CD4-positive, alpha-beta T cell (primary cell): Measurements from ENCODE around the gene HS3ST2. TPM values are rescaled to one million over a fixed set of nuclear protein-coding genes. Genes with fewer than 3 reads are reported as not detected.

Experiments
- ATAC-seq: fragments of 200-7000 bp; cut with Tn5 transposase; one replicate; pipeline ENCODE4 v1.10.0; 2022; ENCODE audit warnings: mild to moderate bottlenecking; ENCODE audit not compliant: poor library complexity
- CTCF ChIA-PET: fragments of 350-600 bp; sonication (Branson Sonifier 250); formaldehyde crosslinking; loops from one replicate; lab custom pipeline; 2021; ENCODE audit warnings: antibody characterized with exemption, inconsistent platforms; lab: Charles Lee
- POLR2A ChIA-PET: fragments of 350-600 bp; sonication (Branson Sonifier 250); formaldehyde crosslinking; loops from one replicate; lab custom pipeline; 2021; ENCODE audit warnings: antibody characterized with exemption, inconsistent platforms; lab: Charles Lee
- DNase-seq, 14 experiments: peaks; one replicate each; pipeline ENCODE4 v3.0.0-alpha.2; 2013 to 2020; ENCODE audit warnings: mixed read lengths in 2 of 14
- H3K27ac ChIP-seq, 2 donors: one replicate each; pipeline versions ENCODE4 v1.5.1 to v1.7.0; 2013; ENCODE audit warnings: low read length in 2 of 2, low read depth in 1 of 2, mild to moderate bottlenecking in 1 of 2
- H3K27me3 ChIP-seq, 2 experiments: 1 replicate in 1 of 2; 2 replicates in 1 of 2; pipeline versions ENCODE4 v1.6.1 to v1.7.0; 2013; ENCODE audit warnings: low read length in 2 of 2, control low read depth in 1 of 2, mild to moderate bottlenecking in 1 of 2, moderate library complexity in 1 of 2; ENCODE audit not compliant: insufficient read depth in 2 of 2, control insufficient read depth in 1 of 2
- H3K36me3 ChIP-seq: one replicate; pipeline ENCODE4 v1.6.1; 2013; ENCODE audit warnings: low read length, control low read depth; ENCODE audit not compliant: insufficient read depth
- H3K4me1 ChIP-seq: one replicate; pipeline ENCODE4 v1.6.1; 2013; ENCODE audit warnings: low read length, control low read depth; ENCODE audit not compliant: insufficient read depth
- H3K4me3 ChIP-seq: one replicate; pipeline ENCODE4 v1.5.1; 2013; ENCODE audit warnings: mild to moderate bottlenecking, low read length, moderate library complexity
- H3K9me3 ChIP-seq, 2 experiments: 1 replicate in 1 of 2; 2 replicates in 1 of 2; pipeline versions ENCODE4 v1.6.1 to v1.7.0; 2013; ENCODE audit warnings: low read length in 2 of 2, mild to moderate bottlenecking in 2 of 2, control low read depth in 1 of 2, moderate library complexity in 1 of 2; ENCODE audit not compliant: control insufficient read depth in 1 of 2, insufficient read depth in 1 of 2
- H3K27ac Mint-ChIP-seq: one replicate; pipeline ENCODE4 v1.8.0; 2020; ENCODE audit warnings: mixed read lengths
- H3K27me3 Mint-ChIP-seq: one replicate; pipeline ENCODE4 v1.8.0; 2021; ENCODE audit warnings: mixed read lengths
- H3K36me3 Mint-ChIP-seq: one replicate; pipeline ENCODE4 v1.8.0; 2021; ENCODE audit warnings: low read depth, mixed read lengths
- H3K4me1 Mint-ChIP-seq: one replicate; pipeline ENCODE4 v1.8.0; 2021; ENCODE audit warnings: low read depth, mixed read lengths
- H3K4me3 Mint-ChIP-seq: one replicate; pipeline ENCODE4 v1.8.0; 2020; ENCODE audit warnings: mild to moderate bottlenecking, mixed read lengths
- H3K9me3 Mint-ChIP-seq: one replicate; pipeline ENCODE4 v1.8.0; 2020; ENCODE audit warnings: mixed read lengths
- intact Hi-C, 2 experiments: fragments of 100-400 bp; cut with DNase I in 1 of 2; cut with micrococcal nuclease in 1 of 2; formaldehyde crosslinking; loops; one replicate each; pipeline versions ENCODE4 v1.15.1 to v1.9.0; 2023 to 2025; cut with DNase I, micrococcal nuclease
- total RNA-seq, 174 experiments: library from RNA in 2 of 174; stranded (reverse) in 2 of 174; gene quantifications; one replicate each; pipeline ENCODE4 v1.2.3 and lab custom pipeline; 2021 to 2026
- TF ChIP-seq, protein P1 (sequence below): fragments of 200-600 bp; IDR thresholded peaks from one replicate; pipeline ENCODE4 v1.8.0; 2022; ENCODE audit warnings: antibody characterized with exemption, mild to moderate bottlenecking

HS3ST2 gene
- total RNA-seq, 2 experiments from 2014 or later, result not detected

DNA sequence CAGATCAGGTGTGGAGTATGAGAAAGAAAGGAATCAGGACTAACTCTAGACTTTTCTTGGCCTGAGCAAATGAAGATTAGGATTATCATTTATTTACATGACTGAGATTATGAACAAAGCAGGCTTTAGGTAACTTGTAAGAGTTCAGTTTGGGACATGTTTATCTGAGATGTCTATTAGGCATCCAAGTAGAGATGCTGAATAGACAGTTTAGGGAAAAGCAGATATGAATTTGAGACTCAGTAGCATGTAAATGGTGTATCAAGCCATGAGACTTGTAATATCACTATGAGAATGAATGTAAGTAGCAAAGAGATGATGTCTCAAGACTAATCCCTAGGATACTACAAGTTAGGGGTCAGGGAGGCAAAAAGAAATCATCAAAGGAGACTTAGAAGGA lies 8.6 kb upstream of the HS3ST2 start:
- Mint-ChIP-seq H3K4me3 (no peak overlapping the region), H3K36me3 (no peaks in the 10 kb centered on the region), H3K9me3 (no peaks in the 10 kb centered on the region), H3K27ac (no peak overlapping the region), H3K27me3 (peaks cover 27% of the 10 kb centered on the region), H3K4me1 (no peaks in the 10 kb centered on the region)
- TF ChIP-seq, protein P1, sequence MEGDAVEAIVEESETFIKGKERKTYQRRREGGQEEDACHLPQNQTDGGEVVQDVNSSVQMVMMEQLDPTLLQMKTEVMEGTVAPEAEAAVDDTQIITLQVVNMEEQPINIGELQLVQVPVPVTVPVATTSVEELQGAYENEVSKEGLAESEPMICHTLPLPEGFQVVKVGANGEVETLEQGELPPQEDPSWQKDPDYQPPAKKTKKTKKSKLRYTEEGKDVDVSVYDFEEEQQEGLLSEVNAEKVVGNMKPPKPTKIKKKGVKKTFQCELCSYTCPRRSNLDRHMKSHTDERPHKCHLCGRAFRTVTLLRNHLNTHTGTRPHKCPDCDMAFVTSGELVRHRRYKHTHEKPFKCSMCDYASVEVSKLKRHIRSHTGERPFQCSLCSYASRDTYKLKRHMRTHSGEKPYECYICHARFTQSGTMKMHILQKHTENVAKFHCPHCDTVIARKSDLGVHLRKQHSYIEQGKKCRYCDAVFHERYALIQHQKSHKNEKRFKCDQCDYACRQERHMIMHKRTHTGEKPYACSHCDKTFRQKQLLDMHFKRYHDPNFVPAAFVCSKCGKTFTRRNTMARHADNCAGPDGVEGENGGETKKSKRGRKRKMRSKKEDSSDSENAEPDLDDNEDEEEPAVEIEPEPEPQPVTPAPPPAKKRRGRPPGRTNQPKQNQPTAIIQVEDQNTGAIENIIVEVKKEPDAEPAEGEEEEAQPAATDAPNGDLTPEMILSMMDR, result no peak
- ChIA-PET POLR2A (no interaction called here), CTCF (no interaction called here)
- intact Hi-C loops, result no loop called here
- Histone ChIP-seq H3K27me3 (peaks cover 3 to 29% of the 10 kb centered on the region in 2 experiments), H3K9me3 (no peaks in the 10 kb centered on the region), H3K4me1 (no peaks in the 10 kb centered on the region), H3K36me3 (no peaks in the 10 kb centered on the region), H3K27ac (no peak overlapping the region), H3K4me3 (no peak overlapping the region)
- ATAC-seq, result no peak
- DNase-seq, result no peak

DNA sequence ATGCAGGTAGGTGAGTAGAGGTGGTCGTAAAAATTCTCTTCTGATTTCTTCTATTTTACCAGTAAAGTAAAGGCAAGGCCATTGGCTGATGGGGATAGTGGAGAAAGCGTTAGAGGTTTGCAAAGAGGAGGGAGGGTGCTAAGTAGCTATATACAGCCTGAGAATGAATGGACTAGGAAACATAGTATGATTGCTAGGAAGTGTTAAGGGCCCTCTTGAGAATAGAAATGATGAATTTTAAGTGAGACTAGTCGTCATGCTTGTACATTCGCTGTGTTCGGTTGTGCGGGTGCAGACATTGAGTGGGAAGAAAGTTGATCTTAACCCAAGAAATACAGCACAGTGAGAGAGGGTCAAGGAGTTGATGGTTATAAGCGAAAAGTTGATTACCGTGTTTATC lies 7.2 kb upstream of the HS3ST2 start:
- CTCF ChIA-PET, result no interaction called here
- TF ChIP-seq, protein P1, result no peak
- no peaks in the 10 kb centered on the region for H3K4me1 ChIP-seq
- H3K9me3 Mint-ChIP-seq, result no peaks in the 10 kb centered on the region
- H3K4me3 ChIP-seq, result no peak overlapping the region
- no peak overlapping the region for H3K27ac Mint-ChIP-seq
- H3K4me3 Mint-ChIP-seq, result no peak overlapping the region
- no peaks in the 10 kb centered on the region for H3K4me1 Mint-ChIP-seq
- H3K9me3 ChIP-seq, result no peaks in the 10 kb centered on the region
- H3K36me3 Mint-ChIP-seq, result no peaks in the 10 kb centered on the region
- no peak overlapping the region for H3K27ac ChIP-seq
- ATAC-seq (no peak), DNase-seq (no peak)
- H3K27me3 Mint-ChIP-seq, result peaks cover 38% of the 10 kb centered on the region
- peaks cover 3 to 29% of the 10 kb centered on the region in 2 experiments for H3K27me3 ChIP-seq
- intact Hi-C loops, result no loop called here
- H3K36me3 ChIP-seq, result no peaks in the 10 kb centered on the region
- POLR2A ChIA-PET, result no interaction called here

DNA sequence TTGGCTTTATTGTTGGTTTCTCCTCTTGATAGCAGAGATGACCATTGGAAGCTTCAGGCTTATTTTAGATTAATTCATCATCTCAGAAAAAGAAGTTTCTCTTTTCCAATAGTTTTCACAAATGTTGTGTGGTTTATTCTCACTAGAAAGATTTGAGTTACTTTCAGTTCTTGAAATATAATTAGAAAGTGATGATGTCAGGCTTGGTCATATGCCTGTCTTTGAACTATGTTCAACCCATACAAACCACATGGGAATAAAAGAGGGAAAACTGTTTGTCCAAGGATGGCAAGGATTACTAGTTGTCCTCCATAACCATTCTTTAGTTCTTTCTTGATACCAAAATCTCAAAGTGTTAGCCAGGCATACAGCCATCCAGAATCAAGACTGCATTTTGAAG lies 3.7 kb upstream of the HS3ST2 start:
- CTCF ChIA-PET, result no interaction called here
- Mint-ChIP-seq H3K9me3 (no peaks in the 10 kb centered on the region), H3K4me1 (no peaks in the 10 kb centered on the region), H3K4me3 (no peak overlapping the region), H3K36me3 (no peaks in the 10 kb centered on the region), H3K27me3 (peaks cover 51% of the 10 kb centered on the region), H3K27ac (no peak overlapping the region)
- no peaks in the 10 kb centered on the region for H3K36me3 ChIP-seq
- no peak overlapping the region for H3K4me3 ChIP-seq
- ATAC-seq, result no peak
- H3K4me1 ChIP-seq, result no peaks in the 10 kb centered on the region
- H3K27me3 ChIP-seq, result peaks cover 17 to 36% of the 10 kb centered on the region in 2 experiments
- TF ChIP-seq, protein P1, result no peak
- intact Hi-C loops, result no loop called here
- peaks cover 0 to 8% of the 10 kb centered on the region in 2 experiments for H3K9me3 ChIP-seq
- POLR2A ChIA-PET, result no interaction called here
- H3K27ac ChIP-seq, result no peak overlapping the region
- no peak for DNase-seq
